Measurements from ENCODE around the gene ANGPTL4.
"Not testable (repeated sequence)": the region's sequence is repeated elsewhere in the genome, so short reads cannot be mapped to it uniquely, and the experiment has no call there.

ANGPTL4 gene

GRCh38 chr19:8366121-8366581, 2.2 kb downstream of the ANGPTL4 start:
- no peak for DNase-seq

GRCh38 chr19:8366961-8367326, 3.0 kb downstream of the ANGPTL4 start:
- DNase-seq, result no peak

DNA sequence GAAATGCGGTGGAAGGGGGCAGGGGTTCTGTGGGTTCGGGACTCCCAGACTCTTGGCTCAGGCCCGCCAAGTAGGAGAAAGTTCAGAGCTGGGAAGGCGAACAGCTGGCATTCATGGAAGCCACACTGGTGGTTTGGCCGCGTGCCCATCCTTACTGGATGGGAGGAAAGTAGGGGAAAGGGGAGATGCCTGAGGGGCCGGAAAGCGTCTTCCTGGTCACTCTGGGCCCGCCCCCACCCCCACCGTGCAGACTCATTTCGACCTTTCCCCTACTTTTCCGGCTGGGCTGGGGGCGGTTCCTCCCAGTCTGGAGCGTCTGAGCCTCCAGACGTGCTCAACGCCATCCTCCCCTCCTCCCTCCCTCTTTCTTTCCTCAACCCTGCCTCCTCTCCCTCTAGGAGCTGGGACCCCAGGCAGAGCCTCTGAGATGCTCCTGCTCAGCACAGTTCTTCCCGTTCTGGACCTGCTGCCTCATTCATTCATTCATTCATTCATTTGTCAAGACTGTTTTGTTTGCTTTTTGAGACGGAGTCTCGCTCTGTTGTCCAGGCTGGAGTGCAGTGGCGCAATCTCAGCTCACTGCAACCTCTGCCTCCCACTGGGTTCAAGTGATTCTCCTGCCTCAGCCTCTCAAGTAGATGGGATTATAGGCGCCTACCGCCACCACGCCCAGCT, 3.5 kb downstream of the ANGPTL4 start:
- peak in 1 of 2 experiments; percentile 19 for DNase-seq

- DNase-seq, result no peak
Measured at GRCh38 chr19:8370176-8371010, 6.4 kb downstream of the ANGPTL4 start.

DNA sequence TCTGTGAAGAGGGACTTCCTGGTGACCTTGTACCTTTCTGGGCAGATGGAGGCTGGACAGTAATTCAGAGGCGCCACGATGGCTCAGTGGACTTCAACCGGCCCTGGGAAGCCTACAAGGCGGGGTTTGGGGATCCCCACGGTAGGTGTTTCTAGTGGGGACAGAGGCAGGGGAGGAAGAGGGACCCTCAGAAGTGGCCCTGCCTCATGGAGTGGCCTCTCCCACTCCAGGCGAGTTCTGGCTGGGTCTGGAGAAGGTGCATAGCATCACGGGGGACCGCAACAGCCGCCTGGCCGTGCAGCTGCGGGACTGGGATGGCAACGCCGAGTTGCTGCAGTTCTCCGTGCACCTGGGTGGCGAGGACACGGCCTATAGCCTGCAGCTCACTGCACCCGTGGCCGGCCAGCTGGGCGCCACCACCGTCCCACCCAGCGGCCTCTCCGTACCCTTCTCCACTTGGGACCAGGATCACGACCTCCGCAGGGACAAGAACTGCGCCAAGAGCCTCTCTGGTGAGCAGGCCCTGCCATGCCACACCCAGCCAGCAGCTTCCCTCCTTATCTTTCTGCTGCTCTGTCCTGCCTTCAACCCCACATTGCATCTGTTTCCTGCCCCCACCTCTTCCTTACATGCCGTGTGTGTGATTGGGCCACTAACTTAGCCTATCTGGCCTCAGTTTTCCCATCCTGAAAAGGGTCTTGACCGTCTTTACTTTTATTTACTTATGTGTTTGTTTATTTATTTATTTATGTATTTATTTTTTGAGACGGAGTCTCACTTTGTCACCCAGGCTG, 7.3 kb downstream of the ANGPTL4 start:
- no peak for DNase-seq

DNA sequence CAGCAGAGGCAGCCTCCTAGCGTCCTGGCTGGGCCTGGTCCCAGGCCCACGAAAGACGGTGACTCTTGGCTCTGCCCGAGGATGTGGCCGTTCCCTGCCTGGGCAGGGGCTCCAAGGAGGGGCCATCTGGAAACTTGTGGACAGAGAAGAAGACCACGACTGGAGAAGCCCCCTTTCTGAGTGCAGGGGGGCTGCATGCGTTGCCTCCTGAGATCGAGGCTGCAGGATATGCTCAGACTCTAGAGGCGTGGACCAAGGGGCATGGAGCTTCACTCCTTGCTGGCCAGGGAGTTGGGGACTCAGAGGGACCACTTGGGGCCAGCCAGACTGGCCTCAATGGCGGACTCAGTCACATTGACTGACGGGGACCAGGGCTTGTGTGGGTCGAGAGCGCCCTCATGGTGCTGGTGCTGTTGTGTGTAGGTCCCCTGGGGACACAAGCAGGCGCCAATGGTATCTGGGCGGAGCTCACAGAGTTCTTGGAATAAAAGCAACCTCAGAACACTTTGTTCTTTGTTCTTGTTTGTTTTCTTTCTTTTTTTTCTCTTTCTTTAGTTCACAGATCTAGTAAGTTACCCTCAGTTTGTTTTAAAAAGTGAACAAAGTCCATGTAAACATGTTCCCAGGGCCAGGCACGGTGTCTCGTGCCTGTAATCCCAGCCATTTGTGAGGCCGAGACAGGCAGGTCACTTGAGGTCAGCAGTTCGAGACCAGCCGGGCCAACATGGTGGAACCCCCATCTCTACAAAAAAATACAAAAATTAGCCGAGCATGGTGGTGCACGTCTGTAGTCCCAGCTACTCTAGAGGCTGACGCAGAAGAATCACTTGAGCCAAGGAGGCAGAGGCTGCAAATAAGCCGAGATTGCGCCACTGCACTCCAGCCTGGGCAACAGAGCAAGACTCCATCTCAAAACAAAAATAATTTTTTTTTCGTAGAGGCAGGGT, 10.2 kb downstream of the ANGPTL4 start:
- no peak for DNase-seq

- not testable (repeated sequence) for DNase-seq
Measured at GRCh38 chr19:8375766-8376165, 11.8 kb downstream of the ANGPTL4 start.

GRCh38 chr19:8376373-8376974, 12.5 kb downstream of the ANGPTL4 start:
- DNase-seq, result not testable (repeated sequence)

DNA sequence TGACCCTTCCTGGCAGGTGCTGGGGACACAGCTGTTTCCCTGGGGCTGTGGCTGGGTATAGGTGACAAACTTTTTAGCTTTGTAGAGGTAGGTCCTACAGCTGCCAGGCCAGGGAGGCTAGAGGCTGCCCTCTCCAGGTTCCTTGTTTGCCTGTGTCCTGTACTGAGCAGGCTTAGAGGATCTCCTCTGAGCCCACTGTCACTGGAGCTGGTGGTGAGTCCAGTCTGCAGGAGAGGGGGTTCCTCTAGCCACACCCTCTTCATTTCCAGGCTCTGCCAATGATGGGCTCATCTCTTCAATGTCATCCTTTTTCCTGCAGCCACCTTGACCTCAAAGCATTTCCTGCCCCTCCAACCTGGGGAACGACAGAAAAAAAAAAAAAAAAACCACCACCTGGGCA, 13.6 kb downstream of the ANGPTL4 start:
- DNase-seq, result no peak

- not testable (repeated sequence) for DNase-seq
Measured at GRCh38 chr19:8379156-8379891, 15.4 kb downstream of the ANGPTL4 start.

- DNase-seq, result not testable (repeated sequence)
Measured at GRCh38 chr19:8384569-8384968, 20.6 kb downstream of the ANGPTL4 start.

DNA sequence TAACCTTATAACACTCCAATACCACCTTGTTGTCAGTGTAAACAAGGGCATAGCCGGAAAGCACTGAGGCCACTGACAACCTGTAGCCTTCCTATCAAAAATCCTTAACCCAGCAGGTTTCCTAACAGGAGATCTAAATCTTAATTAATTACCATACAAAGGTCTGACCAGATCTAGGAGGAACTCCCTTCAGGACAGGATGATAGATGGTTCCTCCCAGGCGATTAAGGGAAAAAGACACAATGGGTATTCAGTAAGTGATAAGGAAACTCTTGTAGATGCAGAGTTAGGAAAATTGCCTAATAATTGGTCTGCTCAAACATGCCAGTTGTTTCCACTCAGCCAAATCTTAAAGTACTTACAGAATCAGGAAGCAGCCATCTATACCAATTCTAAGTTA, 21.1 kb downstream of the ANGPTL4 start:
- DNase-seq, result not testable (repeated sequence)

- peak in 1 of 2 experiments; percentile 18 for DNase-seq
Measured at GRCh38 chr19:8385566-8385965, 21.6 kb downstream of the ANGPTL4 start.

DNA sequence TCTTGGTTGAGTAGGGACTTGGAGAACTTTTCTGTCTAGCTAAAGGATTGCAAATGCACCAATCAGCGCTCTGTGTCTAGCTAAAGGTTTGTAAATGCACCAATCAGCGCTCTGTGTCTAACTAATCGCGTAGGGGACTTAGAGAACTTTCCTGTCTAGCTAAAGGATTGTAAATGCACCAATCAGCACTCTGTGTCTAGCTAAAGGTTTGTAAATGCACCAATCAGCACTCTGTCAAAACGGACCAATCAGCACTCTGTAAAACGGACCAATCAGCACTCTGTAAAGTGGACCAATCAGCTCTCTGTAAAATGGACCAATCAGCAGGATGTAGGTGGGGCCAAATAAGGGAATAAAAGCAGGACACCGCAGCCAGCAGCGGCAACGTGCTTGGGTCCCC, 22.5 kb downstream of the ANGPTL4 start:
- DNase-seq, result not testable (repeated sequence)

GRCh38 chr19:8386990-8387389, 23.0 kb downstream of the ANGPTL4 start:
- DNase-seq, result no peak

- no peak for DNase-seq
Measured at GRCh38 chr19:8387688-8388611, 24.0 kb downstream of the ANGPTL4 start.

- DNase-seq, result no peak
Measured at GRCh38 chr19:8388612-8388958, 24.6 kb downstream of the ANGPTL4 start.

GRCh38 chr19:8389891-8390616, 26.1 kb downstream of the ANGPTL4 start, which contains the start of gene RAB11B:
TSS of gene RAB11B (plus strand) at chr19:8390360. CDS start at chr19:8390417, 57 bp downstream.
- peak; percentile 100 for DNase-seq

GRCh38 chr19:8390617-8390981, 26.6 kb downstream of the ANGPTL4 start:
- DNase-seq, result peak; percentile 69 to 95
